ENCODE results near the gene EFEMP2.

- TF ChIP-seq CTCF (IDR thresholded peaks at IDR 0.05; ENCODE audit: insufficient read depth, low read length, poor library complexity, severe bottlenecking): no peak
- no peak for TF ChIP-seq EZH2phosphoT487 (conservative IDR thresholded peaks at IDR 0.05; ENCODE audit: low read length)
These were observed 34.0 kb upstream of the EFEMP2 start for GRCh38 chr11:65906602-65907001.
